GM12864 (cell line): ENCODE data around the gene CSGALNACT2.
"Not testable (repeated sequence)": the region's sequence is repeated elsewhere in the genome, so short reads cannot be mapped to it uniquely, and the experiment has no call there.

Experiments
- DNase-seq: peaks from one replicate; pipeline ENCODE4 v3.0.0-alpha.2; 2011; ENCODE audit warnings: low read depth
- H3K4me3 ChIP-seq: 2 replicates; pipeline ENCODE4 v1.5.1; 2011; ENCODE audit warnings: mild to moderate bottlenecking, low read depth, low read length, control low read depth
- CTCF ChIP-seq: IDR thresholded peaks from 2 replicates; pipeline ENCODE4 v1.5.1; 2011; ENCODE audit warnings: low read depth, mild to moderate bottlenecking, moderate library complexity, low read length, control low read depth, inconsistent platforms; ENCODE audit errors: missing control alignments

The CSGALNACT2 gene

GRCh38 chr10:43136432-43136831 lies 1.8 kb upstream of the CSGALNACT2 start:
- DNase-seq: no peak
- no peak for TF ChIP-seq CTCF
- no peak overlapping the region for H3K4me3 ChIP-seq

GRCh38 chr10:43136995-43137716 lies 1.1 kb upstream of the CSGALNACT2 start:
- peak overlapping the region; percentile 94 for H3K4me3 ChIP-seq
- no peak for DNase-seq
- TF ChIP-seq CTCF: no peak

- peak overlapping the region; percentile 94 for H3K4me3 ChIP-seq
- no peak for DNase-seq
- TF ChIP-seq CTCF: no peak
These were observed 576 bp upstream of the CSGALNACT2 start for GRCh38 chr10:43137717-43138020.

GRCh38 chr10:43138757-43139241 lies 554 bp downstream of the CSGALNACT2 start:
- DNase-seq: no peak
- peak overlapping the region; percentile 94 for H3K4me3 ChIP-seq
- no peak for TF ChIP-seq CTCF

GRCh38 chr10:43141421-43141820 lies 3.2 kb downstream of the CSGALNACT2 start:
- no peak for DNase-seq
- no peak overlapping the region for H3K4me3 ChIP-seq
- TF ChIP-seq CTCF: no peak

GRCh38 chr10:43145311-43145710 lies 7.1 kb downstream of the CSGALNACT2 start:
- H3K4me3 ChIP-seq: no peak overlapping the region
- no peak for DNase-seq
- no peak for TF ChIP-seq CTCF

GRCh38 chr10:43145936-43146335 lies 7.7 kb downstream of the CSGALNACT2 start:
- not testable (repeated sequence) for DNase-seq, H3K4me3 ChIP-seq

GRCh38 chr10:43151371-43151770 lies 13.1 kb downstream of the CSGALNACT2 start:
- no peak for DNase-seq
- no peak overlapping the region for H3K4me3 ChIP-seq
- no peak for TF ChIP-seq CTCF
